ENCODE data around the gene PRDM12.

GRCh38 chr9:130692321-130692720 is 27.9 kb downstream of the PRDM12 start:
- TF ChIP-seq CTCF (IDR thresholded peaks at IDR 0.05 in 4 of 5, conservative IDR thresholded peaks at IDR 0.05 in 1 of 5) (no peak), POLR2A (IDR thresholded peaks at IDR 0.05) (no peak)
